Transverse colon (tissue), 4 donors: ENCODE results near the gene KCNN2. TPM values are rescaled to one million over a fixed set of nuclear protein-coding genes. Genes with fewer than 3 reads are reported as not detected.

ENCODE experiments used
- DNase-seq: peaks from one replicate; pipeline ENCODE4 v3.0.0-alpha.2; 2019
- H3K27ac ChIP-seq, 4 donors: fragments of 200-600 bp; sonication (generic); 2 replicates each; pipeline ENCODE4 v1.5.1; 2016 to 2018; ENCODE audit warnings: inconsistent platforms in 4 of 4
- H3K27me3 ChIP-seq: fragments of 200-600 bp; sonication (generic); 2 replicates; pipeline ENCODE4 v1.5.1; 2017; ENCODE audit warnings: inconsistent platforms
- H3K36me3 ChIP-seq, 4 donors: fragments of 200-600 bp; sonication (generic); 2 replicates each; pipeline ENCODE4 v1.5.1; 2017 to 2019; ENCODE audit warnings: inconsistent platforms in 4 of 4
- H3K4me1 ChIP-seq, 4 donors: fragments of 200-600 bp; sonication (generic); 2 replicates each; pipeline ENCODE4 v1.5.1; 2017 to 2020; ENCODE audit warnings: inconsistent platforms in 4 of 4
- H3K4me3 ChIP-seq, 4 donors: fragments of 200-600 bp; sonication (generic); 1 replicate in 1 of 4; 2 replicates in 3 of 4; pipeline versions ENCODE4 v1.5.1 to v1.6.1; 2017 to 2019; ENCODE audit warnings: inconsistent platforms in 4 of 4
- H3K9me3 ChIP-seq, 2 donors: fragments of 200-600 bp; sonication (generic); 2 replicates each; pipeline ENCODE4 v1.5.1; 2017 to 2019; ENCODE audit warnings: inconsistent platforms in 2 of 2
- EP300 ChIP-seq: sonication (generic); formaldehyde crosslinking; IDR thresholded peaks from one replicate; pipeline ENCODE4 v1.6.1; 2017; ENCODE audit warnings: antibody characterized with exemption, low read depth
- POLR2A ChIP-seq: fragments of 450-650 bp; IDR thresholded peaks from one replicate; pipeline ENCODE4 v1.6.1; 2016; ENCODE audit warnings: antibody characterized with exemption, mild to moderate bottlenecking, moderate library complexity
- POLR2AphosphoS5 ChIP-seq, 3 donors: sonication (generic); formaldehyde crosslinking; IDR thresholded peaks; one replicate each; pipeline ENCODE4 v1.6.1; 2016; ENCODE audit warnings: antibody characterized with exemption in 3 of 3
- WGBS, 2 donors: methylation state at CpG; one replicate each; pipeline ENCODE4 v1.1.5; 2018; ENCODE audit warnings: low coverage in 1 of 2; 5-methylcytosine and 5-hydroxymethylcytosine counted together
- in situ Hi-C, 4 donors: fragments of 200-750 bp; cut with MboI; loops; one replicate each; pipeline versions ENCODE4 v1.15.0 to v1.15.1; 2017; ENCODE audit warnings: low sequenced_read_pairs in 3 of 4, low pct_ligation_motif_present in 1 of 4, low pct_unique_long_range_greater_than_20kb in 1 of 4
- intact Hi-C: fragments of 100-400 bp; cut with DNase I; formaldehyde crosslinking; loops from one replicate; pipeline ENCODE4 v1.15.1; 2023; ENCODE audit warnings: low total_unique reads
- total RNA-seq, 4 donors: library from RNA; depleted of rRNA; stranded (reverse); fragments of >200 nt; gene quantifications; one replicate each; pipeline ENCODE4 v1.1.0, GENCODE V29; 2016
- TF ChIP-seq, protein P1 (sequence below), 5 experiments: fragments of 200-600 bp in 3 of 5; fragments of 450-650 bp in 2 of 5; sonication (generic) in 3 of 5; IDR thresholded peaks; 1 replicate in 2 of 5; 2 replicates in 3 of 5; pipeline ENCODE4 v1.5.1; 2016 to 2017; ENCODE audit warnings: antibody characterized with exemption in 5 of 5, inconsistent platforms in 3 of 5, mild to moderate bottlenecking in 2 of 5, moderate library complexity in 1 of 5

Gene KCNN2
- total RNA-seq, 4 donors from 2014 or later: 0.16 to 5.8 (median 0.58) TPM

GRCh38 chr5:114467729-114468128, 105.9 kb downstream of the KCNN2 start:
- Histone ChIP-seq H3K9me3 (no peaks in the 10 kb centered on the region), H3K4me1 (peaks cover 0 to under 1% (median 0%) of the 10 kb centered on the region in 4 donors), H3K27me3 (no peaks in the 10 kb centered on the region), H3K36me3 (no peaks in the 10 kb centered on the region), H3K27ac (no peak overlapping the region), H3K4me3 (no peak overlapping the region)
- TF ChIP-seq POLR2A: no peak
- no peak for TF ChIP-seq POLR2AphosphoS5 (IDR thresholded peaks at IDR 0.05)
- TF ChIP-seq, protein P1, sequence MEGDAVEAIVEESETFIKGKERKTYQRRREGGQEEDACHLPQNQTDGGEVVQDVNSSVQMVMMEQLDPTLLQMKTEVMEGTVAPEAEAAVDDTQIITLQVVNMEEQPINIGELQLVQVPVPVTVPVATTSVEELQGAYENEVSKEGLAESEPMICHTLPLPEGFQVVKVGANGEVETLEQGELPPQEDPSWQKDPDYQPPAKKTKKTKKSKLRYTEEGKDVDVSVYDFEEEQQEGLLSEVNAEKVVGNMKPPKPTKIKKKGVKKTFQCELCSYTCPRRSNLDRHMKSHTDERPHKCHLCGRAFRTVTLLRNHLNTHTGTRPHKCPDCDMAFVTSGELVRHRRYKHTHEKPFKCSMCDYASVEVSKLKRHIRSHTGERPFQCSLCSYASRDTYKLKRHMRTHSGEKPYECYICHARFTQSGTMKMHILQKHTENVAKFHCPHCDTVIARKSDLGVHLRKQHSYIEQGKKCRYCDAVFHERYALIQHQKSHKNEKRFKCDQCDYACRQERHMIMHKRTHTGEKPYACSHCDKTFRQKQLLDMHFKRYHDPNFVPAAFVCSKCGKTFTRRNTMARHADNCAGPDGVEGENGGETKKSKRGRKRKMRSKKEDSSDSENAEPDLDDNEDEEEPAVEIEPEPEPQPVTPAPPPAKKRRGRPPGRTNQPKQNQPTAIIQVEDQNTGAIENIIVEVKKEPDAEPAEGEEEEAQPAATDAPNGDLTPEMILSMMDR (IDR thresholded peaks at IDR 0.05): no peak
- TF ChIP-seq EP300: no peak
- WGBS, 2 donors: 28 to 41% methylated on average over 3 of the region's 3 CpGs
- no peak for DNase-seq
- intact Hi-C loops: no loop called here
- in situ Hi-C loops: loop anchor here in 2 of 4 donors (25.0 kb wide), 1 partner anchor 780 kb away; no protein-coding TSS in a partner anchor

DNA sequence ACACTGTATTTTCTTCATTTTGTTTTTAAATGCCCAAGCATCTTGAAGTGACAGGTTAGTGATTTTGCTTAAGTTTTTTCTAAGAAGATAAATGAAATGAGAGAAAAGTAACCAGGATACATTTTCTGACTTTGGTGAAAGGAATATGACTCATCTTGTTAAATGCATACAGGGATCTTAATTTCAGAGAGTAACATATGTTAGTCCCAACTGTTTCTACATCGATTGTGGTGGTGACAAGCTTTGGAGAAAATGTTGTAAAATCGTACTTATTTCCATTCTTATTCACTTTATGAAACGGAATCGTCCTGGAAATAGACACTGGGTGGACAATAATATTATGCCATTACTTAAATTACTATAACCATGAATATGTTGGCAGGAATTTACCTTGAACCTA, 107.5 kb downstream of the KCNN2 start:
- intact Hi-C loops: no loop called here
- Histone ChIP-seq H3K36me3 (no peaks in the 10 kb centered on the region), H3K4me3 (no peak overlapping the region), H3K9me3 (no peaks in the 10 kb centered on the region), H3K27ac (no peak overlapping the region), H3K27me3 (no peaks in the 10 kb centered on the region), H3K4me1 (peaks cover 0 to 14% (median 2%) of the 10 kb centered on the region in 4 donors)
- TF ChIP-seq POLR2A (no peak), EP300 (no peak), POLR2AphosphoS5 (IDR thresholded peaks at IDR 0.05) (no peak)
- TF ChIP-seq, protein P1 (IDR thresholded peaks at IDR 0.05): no peak
- WGBS, 2 donors: 74 to 87% methylated on average over 4 of the region's 4 CpGs
- in situ Hi-C loops: loop anchor here in 2 of 4 donors (25.0 kb wide), 1 partner anchor 782 kb away; no protein-coding TSS in a partner anchor
- no peak for DNase-seq

DNA sequence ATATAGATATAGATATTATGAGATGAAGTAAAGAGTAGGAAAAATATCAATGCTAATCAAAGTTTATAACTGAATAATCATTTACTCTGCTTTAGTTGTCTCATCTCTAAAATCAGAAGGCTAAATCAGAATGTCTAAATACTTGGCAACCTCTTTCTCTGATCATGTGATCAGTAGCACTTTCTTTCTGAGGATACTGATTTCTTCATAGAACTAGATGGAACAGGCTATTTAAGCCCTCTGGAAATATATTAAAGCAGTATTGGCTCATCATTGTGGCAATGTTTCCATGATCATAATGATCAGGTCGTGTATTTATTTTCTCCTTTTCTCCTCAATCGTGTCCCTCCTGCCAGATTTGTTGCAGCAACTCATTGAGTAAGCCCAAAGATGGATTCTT, 109.7 kb downstream of the KCNN2 start:
- in situ Hi-C loops (loop anchor here in 2 of 4 donors (25.0 kb wide), 1 partner anchor 784 kb away; no protein-coding TSS in a partner anchor), intact Hi-C loops (no loop called here)
- DNase-seq: no peak
- Histone ChIP-seq H3K27ac (no peak overlapping the region), H3K4me3 (no peak overlapping the region), H3K36me3 (no peaks in the 10 kb centered on the region), H3K9me3 (no peaks in the 10 kb centered on the region), H3K4me1 (peaks cover 0 to 23% (median 4%) of the 10 kb centered on the region in 4 donors), H3K27me3 (no peaks in the 10 kb centered on the region)
- WGBS, 2 donors: 43 to 71% methylated on average over 1 to 2 of the region's 2 CpGs
- TF ChIP-seq POLR2A: no peak

DNA sequence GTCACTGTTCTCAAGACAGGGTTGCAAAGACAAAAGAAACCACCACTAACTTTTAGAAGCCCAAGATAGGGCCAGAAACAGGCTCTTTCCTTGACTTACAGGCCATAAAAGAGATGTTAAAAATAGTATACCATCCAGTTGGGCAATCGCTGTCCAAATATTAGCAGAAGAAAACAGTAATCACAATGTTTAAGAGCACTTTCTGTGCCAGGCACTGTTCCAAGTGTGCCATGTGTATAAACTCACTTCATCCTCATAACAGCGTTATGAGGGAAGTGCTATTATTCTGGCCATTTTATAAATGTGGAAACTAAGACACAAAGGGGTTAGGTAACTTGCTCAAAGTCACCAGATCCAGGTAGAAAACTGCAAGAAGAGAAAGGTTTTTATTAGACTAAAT, 111.7 kb downstream of the KCNN2 start:
- H3K9me3 ChIP-seq: no peaks in the 10 kb centered on the region
- no peaks in the 10 kb centered on the region for H3K27me3 ChIP-seq
- peaks cover 0 to 23% (median 4%) of the 10 kb centered on the region in 4 donors for H3K4me1 ChIP-seq
- intact Hi-C loops (no loop called here), in situ Hi-C loops (loop anchor here in 2 of 4 donors (25.0 kb wide), 1 partner anchor 786 kb away; no protein-coding TSS in a partner anchor)
- peak; percentile 45 for DNase-seq
- no peaks in the 10 kb centered on the region for H3K36me3 ChIP-seq
- TF ChIP-seq EP300: no peak
- TF ChIP-seq POLR2A: no peak
- TF ChIP-seq POLR2AphosphoS5 (IDR thresholded peaks at IDR 0.05): peak in 2 of 3 donors; percentile 14 to 19
- TF ChIP-seq, protein P1 (IDR thresholded peaks at IDR 0.05): no peak
- WGBS, 2 donors: 31 to 45% methylated on average over 2 of the region's 2 CpGs
- peak overlapping the region in 2 of 4 donors; percentile 5 to 23 for H3K27ac ChIP-seq
- H3K4me3 ChIP-seq: no peak overlapping the region

GRCh38 chr5:114477816-114478334, 116.0 kb downstream of the KCNN2 start:
- H3K27ac ChIP-seq: no peak overlapping the region
- in situ Hi-C loops: no loop called here
- H3K36me3 ChIP-seq: no peaks in the 10 kb centered on the region
- H3K27me3 ChIP-seq: no peaks in the 10 kb centered on the region
- H3K4me1 ChIP-seq: peaks cover 0 to 21% (median 4%) of the 10 kb centered on the region in 4 donors
- TF ChIP-seq, protein P1 (IDR thresholded peaks at IDR 0.05): no peak
- TF ChIP-seq POLR2A: no peak
- no peak for TF ChIP-seq POLR2AphosphoS5 (IDR thresholded peaks at IDR 0.05)
- TF ChIP-seq EP300: no peak
- no peak for DNase-seq
- no peak overlapping the region for H3K4me3 ChIP-seq
- no peaks in the 10 kb centered on the region for H3K9me3 ChIP-seq
- 25 to 78% methylated on average over 1 of the region's 1 CpG for WGBS, 2 donors
- intact Hi-C loops: no loop called here
